Neural progenitor cell (in vitro differentiated cells): ENCODE results near the gene LRP1B.

Experiments
- EZH2 ChIP-seq: fragments of 200-600 bp; sonication (generic); IDR thresholded peaks from 2 replicates; pipeline ENCODE4 v1.6.1; 2017; ENCODE audit warnings: antibody characterized with exemption, mild to moderate bottlenecking, moderate library complexity
- EZH2phosphoT487 ChIP-seq: fragments of 200-600 bp; sonication (generic); IDR thresholded peaks from 2 replicates; pipeline ENCODE4 v1.6.1; 2017; ENCODE audit warnings: antibody characterized with exemption
- TF ChIP-seq, protein P1 (sequence below): fragments of 200-600 bp; sonication (generic); IDR thresholded peaks from 2 replicates; pipeline ENCODE4 v1.5.1; 2017; ENCODE audit warnings: antibody characterized with exemption, mild to moderate bottlenecking

DNA sequence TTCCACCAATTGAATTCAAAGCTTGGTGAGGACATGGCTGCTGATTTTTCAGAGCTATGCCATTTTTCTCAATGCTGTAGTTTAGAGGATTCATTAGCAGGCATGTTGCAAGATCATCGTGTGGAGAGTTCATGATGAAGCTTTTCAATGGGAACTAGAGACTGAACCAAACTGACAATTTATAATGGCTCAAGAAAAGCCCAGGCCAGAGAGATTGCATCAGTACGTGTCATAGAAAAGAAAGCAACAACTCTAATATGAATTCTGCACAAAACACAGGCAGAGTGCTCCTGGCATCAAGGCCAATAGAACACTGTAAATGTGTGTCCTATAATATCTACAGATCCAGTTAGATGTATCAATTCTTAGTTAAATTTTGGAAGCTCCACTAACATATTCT, 477.6 kb downstream of the LRP1B start:
- TF ChIP-seq, protein P1, sequence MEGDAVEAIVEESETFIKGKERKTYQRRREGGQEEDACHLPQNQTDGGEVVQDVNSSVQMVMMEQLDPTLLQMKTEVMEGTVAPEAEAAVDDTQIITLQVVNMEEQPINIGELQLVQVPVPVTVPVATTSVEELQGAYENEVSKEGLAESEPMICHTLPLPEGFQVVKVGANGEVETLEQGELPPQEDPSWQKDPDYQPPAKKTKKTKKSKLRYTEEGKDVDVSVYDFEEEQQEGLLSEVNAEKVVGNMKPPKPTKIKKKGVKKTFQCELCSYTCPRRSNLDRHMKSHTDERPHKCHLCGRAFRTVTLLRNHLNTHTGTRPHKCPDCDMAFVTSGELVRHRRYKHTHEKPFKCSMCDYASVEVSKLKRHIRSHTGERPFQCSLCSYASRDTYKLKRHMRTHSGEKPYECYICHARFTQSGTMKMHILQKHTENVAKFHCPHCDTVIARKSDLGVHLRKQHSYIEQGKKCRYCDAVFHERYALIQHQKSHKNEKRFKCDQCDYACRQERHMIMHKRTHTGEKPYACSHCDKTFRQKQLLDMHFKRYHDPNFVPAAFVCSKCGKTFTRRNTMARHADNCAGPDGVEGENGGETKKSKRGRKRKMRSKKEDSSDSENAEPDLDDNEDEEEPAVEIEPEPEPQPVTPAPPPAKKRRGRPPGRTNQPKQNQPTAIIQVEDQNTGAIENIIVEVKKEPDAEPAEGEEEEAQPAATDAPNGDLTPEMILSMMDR: no peak
- TF ChIP-seq EZH2: no peak
- TF ChIP-seq EZH2phosphoT487: no peak
